Chondrocyte (in vitro differentiated cells): Measurements from ENCODE around the gene CDC42EP5. TPM values are rescaled to one million over a fixed set of nuclear protein-coding genes. Genes with fewer than 3 reads are reported as not detected.
A peak's percentile ranks its signal among the peaks of the same experiment; 100 is the strongest.

ENCODE experiments used
- DNase-seq: peaks from one replicate; pipeline ENCODE4 v3.0.0; 2021; ENCODE audit warnings: mixed read lengths, low spot score
- H3K27ac Mint-ChIP-seq: one replicate; pipeline ENCODE4 v1.8.0; 2021; ENCODE audit warnings: mild to moderate bottlenecking, moderate library complexity, mixed read lengths; ENCODE audit not compliant: unreplicated experiment
- H3K27me3 Mint-ChIP-seq: 2 replicates; pipeline ENCODE4 v1.8.0; 2021; ENCODE audit warnings: low read depth, mixed read lengths
- H3K36me3 Mint-ChIP-seq: 2 replicates; pipeline ENCODE4 v1.8.0; 2021; ENCODE audit warnings: low read depth, mixed read lengths
- H3K4me1 Mint-ChIP-seq: 2 replicates; pipeline ENCODE4 v1.8.0; 2021; ENCODE audit warnings: low read depth, mild to moderate bottlenecking, mixed read lengths
- H3K4me3 Mint-ChIP-seq: one replicate; pipeline ENCODE4 v1.8.0; 2021; ENCODE audit warnings: mild to moderate bottlenecking, moderate library complexity, mixed read lengths; ENCODE audit not compliant: unreplicated experiment
- H3K9me3 Mint-ChIP-seq: 2 replicates; pipeline ENCODE4 v1.8.0; 2021; ENCODE audit warnings: low read depth, mixed read lengths
- total RNA-seq: library from RNA; stranded (reverse); gene quantifications from 3 replicates; pipeline ENCODE4 v1.2.1, GENCODE V29; 2021
- TF ChIP-seq, protein P1 (sequence below): fragments of 200-600 bp; sonication (generic); IDR thresholded peaks from 2 replicates; pipeline ENCODE4 v1.5.0; 2021; ENCODE audit warnings: antibody characterized with exemption, mild to moderate bottlenecking, moderate library complexity

Gene CDC42EP5
- total RNA-seq, 1 donor from 2014 or later, result 66.4 TPM

DNA sequence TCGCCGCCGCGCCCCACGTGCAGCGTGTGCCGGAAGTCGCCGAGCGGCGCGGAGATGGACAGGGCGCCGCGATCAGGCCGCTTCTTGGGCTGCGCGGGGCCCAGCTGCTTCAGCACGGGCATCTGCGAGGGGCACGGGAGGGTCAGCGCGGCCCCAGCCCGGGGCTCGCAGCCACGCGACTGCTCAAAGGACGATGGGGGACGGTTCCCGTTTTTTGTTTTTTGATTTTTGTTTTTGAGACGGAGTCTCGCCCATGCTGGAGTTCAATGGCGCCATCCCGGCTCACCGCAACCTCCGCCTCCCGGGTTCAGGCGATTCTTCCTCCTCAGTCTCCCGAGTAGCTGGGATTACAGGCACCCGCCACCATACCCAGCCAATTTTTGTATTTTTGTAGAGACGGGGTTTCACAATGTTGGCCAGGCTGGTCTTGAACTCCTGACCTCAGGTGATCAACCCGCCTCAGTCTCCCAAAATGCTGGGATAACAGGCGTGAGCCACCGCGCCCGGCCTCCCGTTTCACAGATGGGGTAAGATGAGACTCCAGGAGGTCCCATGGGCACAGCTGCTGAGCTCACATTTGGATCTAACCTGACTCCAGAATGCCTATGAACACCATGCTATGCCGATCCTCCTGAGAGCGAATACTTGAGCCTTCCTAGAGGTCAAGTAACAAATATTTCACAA is 7.5 kb downstream of the CDC42EP5 start:
- H3K27ac Mint-ChIP-seq, result no peak overlapping the region
- peak overlapping the region; percentile 45 for H3K4me3 Mint-ChIP-seq
- DNase-seq, result peak; percentile 83
- H3K9me3 Mint-ChIP-seq, result no peaks in the 10 kb centered on the region
- peaks cover 39% of the 10 kb centered on the region for H3K4me1 Mint-ChIP-seq
- H3K27me3 Mint-ChIP-seq, result no peaks in the 10 kb centered on the region
- TF ChIP-seq, protein P1, sequence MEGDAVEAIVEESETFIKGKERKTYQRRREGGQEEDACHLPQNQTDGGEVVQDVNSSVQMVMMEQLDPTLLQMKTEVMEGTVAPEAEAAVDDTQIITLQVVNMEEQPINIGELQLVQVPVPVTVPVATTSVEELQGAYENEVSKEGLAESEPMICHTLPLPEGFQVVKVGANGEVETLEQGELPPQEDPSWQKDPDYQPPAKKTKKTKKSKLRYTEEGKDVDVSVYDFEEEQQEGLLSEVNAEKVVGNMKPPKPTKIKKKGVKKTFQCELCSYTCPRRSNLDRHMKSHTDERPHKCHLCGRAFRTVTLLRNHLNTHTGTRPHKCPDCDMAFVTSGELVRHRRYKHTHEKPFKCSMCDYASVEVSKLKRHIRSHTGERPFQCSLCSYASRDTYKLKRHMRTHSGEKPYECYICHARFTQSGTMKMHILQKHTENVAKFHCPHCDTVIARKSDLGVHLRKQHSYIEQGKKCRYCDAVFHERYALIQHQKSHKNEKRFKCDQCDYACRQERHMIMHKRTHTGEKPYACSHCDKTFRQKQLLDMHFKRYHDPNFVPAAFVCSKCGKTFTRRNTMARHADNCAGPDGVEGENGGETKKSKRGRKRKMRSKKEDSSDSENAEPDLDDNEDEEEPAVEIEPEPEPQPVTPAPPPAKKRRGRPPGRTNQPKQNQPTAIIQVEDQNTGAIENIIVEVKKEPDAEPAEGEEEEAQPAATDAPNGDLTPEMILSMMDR, result no peak
- peaks cover 12% of the 10 kb centered on the region for H3K36me3 Mint-ChIP-seq

DNA sequence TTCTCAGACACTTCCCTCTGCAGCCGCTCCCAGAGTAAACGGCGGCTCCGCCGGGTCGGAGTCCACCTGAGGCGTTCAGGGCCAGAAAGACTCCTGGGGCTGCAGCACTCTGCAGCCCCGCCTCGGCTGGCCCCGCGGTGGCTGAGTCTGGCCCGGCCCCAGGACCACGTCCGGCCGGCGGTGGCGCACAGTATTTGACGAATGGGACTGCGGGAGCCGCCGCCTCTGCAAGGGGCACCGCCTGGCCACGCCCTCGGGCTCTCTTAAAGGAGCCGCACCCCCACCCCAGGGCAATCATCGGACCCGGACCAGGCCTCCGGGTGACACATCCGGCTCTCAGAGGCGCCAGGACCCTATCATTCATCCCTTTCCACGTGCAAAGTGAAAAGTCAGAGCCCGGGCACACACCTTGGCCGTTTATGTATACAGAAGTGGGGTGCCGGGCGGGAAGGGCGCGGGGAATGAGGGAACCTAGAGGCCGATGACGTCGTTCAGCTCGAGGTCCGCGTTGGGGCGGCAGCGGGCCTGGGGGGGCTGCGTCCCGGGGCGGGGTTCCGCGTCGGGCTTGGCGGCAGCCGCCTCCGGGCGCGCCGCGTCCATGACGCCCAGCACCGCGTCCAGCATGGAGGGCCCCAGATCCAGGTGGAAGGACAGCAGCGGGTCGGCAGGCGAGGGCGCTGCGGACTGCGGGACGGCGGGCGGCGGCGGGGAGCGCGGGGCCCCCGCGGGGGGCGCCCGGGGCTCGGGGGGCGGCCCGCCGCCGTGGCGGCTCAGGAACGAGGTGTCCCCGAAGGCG is 8.3 kb downstream of the CDC42EP5 start:
- peaks cover 12% of the 10 kb centered on the region for H3K36me3 Mint-ChIP-seq
- DNase-seq, result peak; percentile 97
- peaks cover 35% of the 10 kb centered on the region for H3K4me1 Mint-ChIP-seq
- no peaks in the 10 kb centered on the region for H3K9me3 Mint-ChIP-seq
- TF ChIP-seq, protein P1, result no peak
- H3K27ac Mint-ChIP-seq, result peak overlapping the region; percentile 99
- H3K27me3 Mint-ChIP-seq, result no peaks in the 10 kb centered on the region
- H3K4me3 Mint-ChIP-seq, result peak overlapping the region; percentile 88

DNA sequence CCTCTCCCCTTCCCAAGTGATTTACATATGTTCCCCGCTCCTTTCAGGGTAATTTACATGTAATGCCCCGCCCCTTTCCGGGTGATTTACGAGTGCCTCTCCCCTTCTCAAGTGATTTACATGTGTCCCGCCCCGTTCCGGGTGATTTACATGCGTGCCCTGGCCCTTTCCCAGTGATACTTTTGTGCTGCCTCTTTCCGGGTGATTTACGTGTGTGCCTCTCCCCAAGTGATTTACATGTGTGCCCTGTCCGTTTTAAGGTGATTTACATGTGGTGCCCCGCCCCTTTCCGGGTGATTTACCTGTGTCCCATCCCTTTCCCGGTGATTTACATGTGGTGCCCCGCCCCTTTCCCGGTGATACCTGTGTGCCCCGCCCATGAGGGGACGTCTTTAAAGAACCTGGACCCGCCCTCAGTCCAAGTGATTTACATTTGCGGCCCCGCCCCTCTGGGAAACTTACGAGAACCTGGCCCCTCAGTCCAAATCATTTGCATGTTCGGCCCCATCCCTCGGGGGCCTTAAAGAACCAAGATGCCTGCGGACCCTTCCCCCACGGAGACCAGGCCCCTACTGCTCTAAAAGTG is 9.0 kb downstream of the CDC42EP5 start:
- no peaks in the 10 kb centered on the region for H3K27me3 Mint-ChIP-seq
- DNase-seq, result peak; percentile 94
- peak overlapping the region; percentile 88 for H3K4me3 Mint-ChIP-seq
- no peaks in the 10 kb centered on the region for H3K9me3 Mint-ChIP-seq
- peaks cover 35% of the 10 kb centered on the region for H3K4me1 Mint-ChIP-seq
- H3K36me3 Mint-ChIP-seq, result peaks cover 14% of the 10 kb centered on the region
- H3K27ac Mint-ChIP-seq, result peak overlapping the region; percentile 99
- TF ChIP-seq, protein P1, result no peak

DNA sequence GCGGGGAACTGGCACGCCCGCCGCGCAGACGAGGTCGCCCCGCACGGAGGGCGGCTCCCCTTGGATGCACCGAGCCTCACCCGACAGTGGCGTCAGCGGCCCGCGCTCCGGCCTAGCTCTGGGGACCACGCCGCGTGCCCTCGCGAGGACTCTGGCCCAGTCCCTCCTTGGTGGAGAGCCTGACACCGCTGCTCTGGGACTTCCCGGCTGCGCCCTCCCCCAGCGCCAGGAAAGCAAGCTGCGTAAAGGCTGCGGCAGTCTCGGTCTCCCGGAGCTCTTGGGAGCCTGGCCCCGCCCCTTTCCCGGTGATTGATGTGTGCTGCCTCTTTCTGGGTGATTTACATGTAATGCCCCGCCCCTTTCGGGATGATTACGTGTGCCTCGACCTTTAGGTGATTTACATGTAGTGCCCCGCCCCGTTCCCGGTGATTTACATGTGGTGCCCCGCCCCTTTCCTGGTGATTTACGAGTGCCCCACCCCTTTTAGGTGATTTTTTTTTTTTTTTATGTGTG is 9.5 kb downstream of the CDC42EP5 start, which contains the start of gene LENG9:
Gene LENG9, minus strand, starts transcription at position 248 of the 513 bp plus-strand sequence. CDS start 252 bp downstream, outside the sequence.
- H3K4me1 Mint-ChIP-seq, result peaks cover 41% of the 10 kb centered on the region
- peak; percentile 99 for DNase-seq
- H3K9me3 Mint-ChIP-seq, result no peaks in the 10 kb centered on the region
- H3K36me3 Mint-ChIP-seq, result peaks cover 19% of the 10 kb centered on the region
- peak within 1 kb of the TSS; percentile 88 for H3K4me3 Mint-ChIP-seq
- H3K27ac Mint-ChIP-seq, result peak within 1 kb of the TSS; percentile 99
- TF ChIP-seq, protein P1, result no peak
- H3K27me3 Mint-ChIP-seq, result no peaks in the 10 kb centered on the region
